Measurements from ENCODE around the gene NIT1. TPM values are rescaled to one million over a fixed set of nuclear protein-coding genes. Genes with fewer than 3 reads are reported as not detected.
A peak's percentile ranks its signal among the peaks of the same experiment; 100 is the strongest.

The NIT1 gene
- total and polyA plus RNA-seq, 9 of the 15 experiments (the other 6 are each of a cell fraction or from before 2014, with no cell fraction given): 18.4 to 76.0 (median 33.7) TPM

DNA sequence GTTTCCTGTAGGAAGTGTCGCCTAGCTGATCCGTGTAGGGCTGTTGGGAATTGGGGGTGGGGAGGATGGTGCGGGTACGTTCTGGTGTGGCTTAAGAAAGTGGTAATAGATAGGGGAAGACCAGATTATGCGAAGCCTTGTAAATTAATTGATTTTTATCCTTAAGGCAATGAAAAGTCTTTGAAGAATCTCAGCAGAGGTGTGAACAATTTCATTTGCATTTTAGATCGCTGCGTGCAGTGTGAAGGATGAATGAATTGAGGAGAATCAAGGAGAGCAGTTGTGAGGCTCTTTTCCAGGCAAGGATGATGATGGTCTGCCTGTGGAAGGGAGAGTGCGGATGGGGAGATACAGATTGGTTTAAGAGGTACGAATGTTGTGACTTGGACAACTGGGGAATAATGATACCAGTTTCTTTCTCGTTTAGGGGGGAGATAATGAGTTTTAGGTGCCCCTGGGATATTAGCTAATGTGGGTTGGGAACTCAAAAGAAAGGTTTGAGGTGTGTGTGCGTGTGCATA lies 15.4 kb downstream of the NIT1 start (continued):
- TF ChIP-seq ZBTB9 (CRISPR knock-in tag; IDR thresholded peaks at IDR 0.05) (no peak), SIN3A (IDR thresholded peaks at IDR 0.05; ENCODE audit: borderline replicate concordance in 2 of 2, control insufficient read depth in 1 of 2, low read depth in 2 of 2, low read length in 2 of 2) (no peak; a peak in 1 of 4 replicates), ZNF41 (CRISPR knock-in tag; conservative IDR thresholded peaks at IDR 0.05) (no peak), ZEB2 (IDR thresholded peaks at IDR 0.05) (peak; percentile 10; the same call in 1 of the 2 replicates), NFRKB (IDR thresholded peaks at IDR 0.05; ENCODE audit: low read depth) (no peak), NFE2 (IDR thresholded peaks at IDR 0.05; ENCODE audit: low read depth) (no peak), FOXK1 (CRISPR knock-in tag; IDR thresholded peaks at IDR 0.05; ENCODE audit: borderline replicate concordance) (no peak; the same call in 1 of the 2 replicates), NEUROD1 (IDR thresholded peaks at IDR 0.05; ENCODE audit: borderline replicate concordance, low read depth, low read length, partially characterized antibody) (no peak), MYBL2 (IDR thresholded peaks at IDR 0.05; ENCODE audit: low read depth) (no peak), MYBL2 (CRISPR knock-in tag; IDR thresholded peaks at IDR 0.05; ENCODE audit: borderline replicate concordance) (no peak), CHCHD3 (CRISPR knock-in tag; IDR thresholded peaks at IDR 0.05) (no peak), SNIP1 (IDR thresholded peaks at IDR 0.05; ENCODE audit: low read depth) (no peak), MAZ (CRISPR knock-in tag; conservative IDR thresholded peaks at IDR 0.05 in 1 of 2, IDR thresholded peaks at IDR 0.05 in 1 of 2) (no peak), GTF2A2 (tag; IDR thresholded peaks at IDR 0.05) (no peak), SP2 (IDR thresholded peaks at IDR 0.05; ENCODE audit: extremely low read depth, low read depth, low read length, poor library complexity, severe bottlenecking) (no peak), RBM39 (optimal IDR thresholded peaks at IDR 0.05; ENCODE audit: low read depth, low read length) (no peak), EZH2 (IDR thresholded peaks at IDR 0.05; ENCODE audit: borderline replicate concordance, low read depth, low read length) (no peak), TAF1 (IDR thresholded peaks at IDR 0.05; ENCODE audit: control insufficient read depth, extremely low read depth, insufficient read depth, low read length, severe bottlenecking) (no peak), TAF7 (tag; IDR thresholded peaks at IDR 0.05) (no peak), KDM1A (IDR thresholded peaks at IDR 0.05) (peak; percentile 34 to 54; a peak in 3 of 4 replicates), ZBTB8A (IDR thresholded peaks at IDR 0.05; ENCODE audit: partially characterized antibody) (no peak), HIVEP1 (CRISPR knock-in tag; IDR thresholded peaks at IDR 0.05) (no peak), BRD9 (IDR thresholded peaks at IDR 0.05; ENCODE audit: low read depth, partially characterized antibody) (peak; percentile 5)
- TF ChIP-seq, protein P1, sequence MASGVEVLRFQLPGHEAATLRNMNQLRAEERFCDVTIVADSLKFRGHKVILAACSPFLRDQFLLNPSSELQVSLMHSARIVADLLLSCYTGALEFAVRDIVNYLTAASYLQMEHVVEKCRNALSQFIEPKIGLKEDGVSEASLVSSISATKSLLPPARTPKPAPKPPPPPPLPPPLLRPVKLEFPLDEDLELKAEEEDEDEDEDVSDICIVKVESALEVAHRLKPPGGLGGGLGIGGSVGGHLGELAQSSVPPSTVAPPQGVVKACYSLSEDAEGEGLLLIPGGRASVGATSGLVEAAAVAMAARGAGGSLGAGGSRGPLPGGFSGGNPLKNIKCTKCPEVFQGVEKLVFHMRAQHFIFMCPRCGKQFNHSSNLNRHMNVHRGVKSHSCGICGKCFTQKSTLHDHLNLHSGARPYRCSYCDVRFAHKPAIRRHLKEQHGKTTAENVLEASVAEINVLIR (CRISPR knock-in tag; IDR thresholded peaks at IDR 0.05): no peak
- TF ChIP-seq, protein P2, sequence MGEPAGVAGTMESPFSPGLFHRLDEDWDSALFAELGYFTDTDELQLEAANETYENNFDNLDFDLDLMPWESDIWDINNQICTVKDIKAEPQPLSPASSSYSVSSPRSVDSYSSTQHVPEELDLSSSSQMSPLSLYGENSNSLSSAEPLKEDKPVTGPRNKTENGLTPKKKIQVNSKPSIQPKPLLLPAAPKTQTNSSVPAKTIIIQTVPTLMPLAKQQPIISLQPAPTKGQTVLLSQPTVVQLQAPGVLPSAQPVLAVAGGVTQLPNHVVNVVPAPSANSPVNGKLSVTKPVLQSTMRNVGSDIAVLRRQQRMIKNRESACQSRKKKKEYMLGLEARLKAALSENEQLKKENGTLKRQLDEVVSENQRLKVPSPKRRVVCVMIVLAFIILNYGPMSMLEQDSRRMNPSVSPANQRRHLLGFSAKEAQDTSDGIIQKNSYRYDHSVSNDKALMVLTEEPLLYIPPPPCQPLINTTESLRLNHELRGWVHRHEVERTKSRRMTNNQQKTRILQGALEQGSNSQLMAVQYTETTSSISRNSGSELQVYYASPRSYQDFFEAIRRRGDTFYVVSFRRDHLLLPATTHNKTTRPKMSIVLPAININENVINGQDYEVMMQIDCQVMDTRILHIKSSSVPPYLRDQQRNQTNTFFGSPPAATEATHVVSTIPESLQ (CRISPR knock-in tag; IDR thresholded peaks at IDR 0.05): no peak

All from K562 (cell line).